ENCODE data around the gene CEP57. TPM values are rescaled to one million over a fixed set of nuclear protein-coding genes. Genes with fewer than 3 reads are reported as not detected.

The CEP57 gene
- polyA plus RNA-seq, 2 of the 4 experiments (the other 2 are of a cell fraction) = 19.9 to 47.3 TPM

- POLR2A ChIA-PET = no interaction called here
- no peak overlapping the region for H3K27ac ChIP-seq
- no peaks in the 10 kb centered on the region for H3K9me3 ChIP-seq
- peaks cover 6% of the 10 kb centered on the region; the same call in 2 of the 3 replicates for H3K4me1 ChIP-seq
- DNase-seq (ENCODE audit: low read depth in 1 of 2, low spot score in 1 of 2) (no peak), FAIRE-seq (no peak), ATAC-seq (no peak)
- 85% methylated on average over 4 of the region's 4 CpGs for WGBS (ENCODE audit: missing lambda C conversion rate)
- CTCF ChIA-PET = no interaction called here
- TF ChIP-seq RFX5 (IDR thresholded peaks at IDR 0.05) = no peak
- TF ChIP-seq TP53 (CRISPR knock-in tag; IDR thresholded peaks at IDR 0.05) = no peak
- no peak for TF ChIP-seq RNF2 (IDR thresholded peaks at IDR 0.05; ENCODE audit: borderline replicate concordance, low read depth)
- TF ChIP-seq FOSL2 (IDR thresholded peaks at IDR 0.05) = no peak
- no peak for TF ChIP-seq FOSL2 (CRISPR knock-in tag; IDR thresholded peaks at IDR 0.05)
- TF ChIP-seq USF2 (IDR thresholded peaks at IDR 0.05) = no peak
- TF ChIP-seq HEYL (CRISPR knock-in tag; IDR thresholded peaks at IDR 0.05) = no peak
- TF ChIP-seq RARB (CRISPR knock-in tag; IDR thresholded peaks at IDR 0.05) = no peak
- TF ChIP-seq KDM1A (IDR thresholded peaks at IDR 0.05; ENCODE audit: low read depth) = no peak
- no peak for TF ChIP-seq CTCF (IDR thresholded peaks at IDR 0.05)
- no peak for TF ChIP-seq E2F6 (IDR thresholded peaks at IDR 0.05; ENCODE audit: borderline replicate concordance, low read depth)
- TF ChIP-seq RCOR1 (IDR thresholded peaks at IDR 0.05; ENCODE audit: low read depth, low read length) = no peak
- TF ChIP-seq EP300 (IDR thresholded peaks at IDR 0.05) = no peak
- TF ChIP-seq FOSB (CRISPR knock-in tag; IDR thresholded peaks at IDR 0.05) = no peak
- TF ChIP-seq CBX2 (IDR thresholded peaks at IDR 0.05; ENCODE audit: borderline replicate concordance, low read depth) = no peak
- TF ChIP-seq NR3C1 (IDR thresholded peaks at IDR 0.05) = no peak
- TF ChIP-seq POLR2AphosphoS2 (conservative IDR thresholded peaks at IDR 0.05; ENCODE audit: low read length) = no peak
- no peak for TF ChIP-seq NFE2L2 (conservative IDR thresholded peaks at IDR 0.05; ENCODE audit: low read length)
- TF ChIP-seq BCL3 (IDR thresholded peaks at IDR 0.05) = no peak
- TF ChIP-seq ELK1 (IDR thresholded peaks at IDR 0.05; ENCODE audit: low read depth, low read length) = no peak
- no peak overlapping the region for H3K4me2 ChIP-seq
- no peak overlapping the region for H3K4me3 ChIP-seq
These were observed 37.4 kb downstream of the CEP57 start for GRCh38 chr11:95827696-95828095.

- POLR2A ChIA-PET = no interaction called here
- no peaks in the 10 kb centered on the region for H3K9me3 ChIP-seq
- peaks cover 6% of the 10 kb centered on the region; the same call in 2 of the 3 replicates for H3K4me1 ChIP-seq
- no peak for FAIRE-seq
- TF ChIP-seq HOXB13 (CRISPR knock-in tag; IDR thresholded peaks at IDR 0.05; ENCODE audit: low read depth) = no peak
- no peak for TF ChIP-seq ZNF302 (CRISPR knock-in tag; IDR thresholded peaks at IDR 0.05)
- TF ChIP-seq RARB (CRISPR knock-in tag; IDR thresholded peaks at IDR 0.05) = no peak
- no peak for TF ChIP-seq NFE2L2 (conservative IDR thresholded peaks at IDR 0.05; ENCODE audit: low read length)
- TF ChIP-seq EHMT2 (IDR thresholded peaks at IDR 0.05; ENCODE audit: low read depth) = no peak
- TF ChIP-seq RNF2 (IDR thresholded peaks at IDR 0.05; ENCODE audit: borderline replicate concordance, low read depth) = no peak
- TF ChIP-seq MAFK (IDR thresholded peaks at IDR 0.05; ENCODE audit: partially characterized antibody) = no peak
- no peak for TF ChIP-seq BHLHE40 (IDR thresholded peaks at IDR 0.05; ENCODE audit: low read depth, low read length)
- no peak for TF ChIP-seq ELK1 (IDR thresholded peaks at IDR 0.05; ENCODE audit: low read depth, low read length)
- TF ChIP-seq PBX3 (IDR thresholded peaks at IDR 0.05) = no peak
- no peak overlapping the region for H3K27ac ChIP-seq
- no peak for ATAC-seq
- 74% methylated on average over 1 of the region's 1 CpG for WGBS (ENCODE audit: missing lambda C conversion rate)
- DNase-seq (ENCODE audit: low read depth in 1 of 2, low spot score in 1 of 2) = no peak
- CTCF ChIA-PET = no interaction called here
- no peak overlapping the region for H3K4me2 ChIP-seq
- no peak overlapping the region for H3K4me3 ChIP-seq
These were observed 39.4 kb downstream of the CEP57 start for GRCh38 chr11:95829580-95830259.
